CMK (cell line): ENCODE data around the gene LRRK1.

Experiments used
- DNase-seq: peaks from one replicate; pipeline ENCODE4 v3.0.0-alpha.2; 2010; ENCODE audit warnings: low read depth

Gene LRRK1

GRCh38 chr15:101058735-101059134, 139.6 kb downstream of the LRRK1 start:
- no peak for DNase-seq

- no peak for DNase-seq
Observed at GRCh38 chr15:101059381-101060341, 140.5 kb downstream of the LRRK1 start.

DNA sequence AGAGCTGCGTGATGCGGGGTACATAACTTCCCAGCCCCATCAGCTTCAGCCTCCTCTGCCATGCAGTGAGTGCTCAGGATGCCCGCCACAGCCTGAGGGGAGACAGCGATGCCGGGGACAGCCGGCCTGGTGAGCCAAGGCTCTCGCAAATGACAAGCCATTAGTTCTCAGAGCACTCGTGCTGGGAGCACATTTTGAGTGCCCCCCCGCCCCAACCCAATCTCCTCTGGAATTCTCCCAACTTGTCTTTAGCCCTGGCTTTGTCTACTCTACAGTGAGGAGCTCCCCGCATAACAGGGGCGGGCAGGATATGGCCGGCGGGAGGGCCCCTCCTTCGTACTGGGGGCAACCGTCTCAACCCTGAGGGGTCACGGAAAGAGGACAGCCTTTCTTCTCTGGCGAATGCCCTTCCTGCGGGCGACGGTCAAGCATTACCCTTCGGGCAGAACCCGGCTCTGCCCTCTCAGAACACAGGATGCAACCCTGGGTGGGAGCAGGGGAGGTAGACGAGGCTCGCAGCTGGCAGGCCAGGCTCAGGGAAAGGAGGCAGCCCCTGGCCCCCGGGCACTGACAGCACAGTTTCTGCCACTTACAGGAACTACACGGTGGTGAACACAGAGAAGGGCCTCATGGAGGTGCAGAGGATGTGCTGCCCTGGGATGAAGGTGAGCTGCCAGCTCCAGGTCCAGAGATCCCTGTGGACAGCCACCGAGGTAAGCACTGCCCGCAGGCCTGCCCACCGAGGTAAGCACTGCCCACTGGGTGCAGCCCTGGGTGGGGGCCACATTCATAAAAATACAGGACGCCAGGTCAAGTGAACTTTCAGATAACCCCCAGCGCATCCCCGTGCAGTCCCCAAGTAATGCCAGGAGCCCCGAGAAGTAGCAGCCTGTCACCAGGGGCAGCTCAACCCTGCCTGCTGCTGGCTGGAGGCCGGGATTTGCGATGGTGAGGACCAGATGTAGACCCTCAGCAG, 141.7 kb downstream of the LRRK1 start:
- no peak for DNase-seq

GRCh38 chr15:101062063-101062462, 142.9 kb downstream of the LRRK1 start:
- DNase-seq: no peak

DNA sequence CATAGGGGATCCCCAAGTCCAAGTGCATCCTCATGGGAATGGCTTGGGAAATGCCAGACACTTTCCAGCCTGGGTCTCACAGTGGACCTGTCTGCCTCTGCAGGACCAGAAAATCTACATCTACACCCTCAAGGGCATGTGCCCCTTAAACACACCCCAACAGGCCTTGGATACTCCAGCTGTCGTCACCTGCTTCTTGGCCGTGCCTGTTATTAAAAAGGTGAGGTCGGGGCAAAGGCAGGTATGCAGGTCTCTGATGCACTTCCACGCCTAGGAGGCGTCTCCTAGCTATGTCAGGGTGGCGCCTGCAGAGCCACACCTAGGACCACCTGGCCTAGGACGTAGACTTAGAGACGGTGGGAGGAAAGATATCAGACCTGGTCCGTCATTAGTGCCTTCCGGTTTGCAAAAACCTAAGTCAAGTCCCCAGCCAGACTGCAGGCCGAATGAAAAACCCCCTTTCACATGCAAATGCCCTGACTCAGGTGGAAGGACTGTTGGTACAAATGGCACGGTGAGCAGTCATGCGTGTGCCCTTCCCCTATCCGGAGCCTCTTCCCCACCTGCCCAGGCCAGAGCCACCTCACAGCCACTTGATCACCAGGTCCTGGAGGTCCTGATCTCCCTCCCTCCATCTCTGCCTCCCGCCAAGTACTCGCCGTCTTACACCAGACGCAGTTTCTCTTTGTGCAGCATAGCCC, 143.5 kb downstream of the LRRK1 start:
- DNase-seq: no peak

- DNase-seq: no peak
Observed at GRCh38 chr15:101063212-101063611, 144.1 kb downstream of the LRRK1 start.

DNA sequence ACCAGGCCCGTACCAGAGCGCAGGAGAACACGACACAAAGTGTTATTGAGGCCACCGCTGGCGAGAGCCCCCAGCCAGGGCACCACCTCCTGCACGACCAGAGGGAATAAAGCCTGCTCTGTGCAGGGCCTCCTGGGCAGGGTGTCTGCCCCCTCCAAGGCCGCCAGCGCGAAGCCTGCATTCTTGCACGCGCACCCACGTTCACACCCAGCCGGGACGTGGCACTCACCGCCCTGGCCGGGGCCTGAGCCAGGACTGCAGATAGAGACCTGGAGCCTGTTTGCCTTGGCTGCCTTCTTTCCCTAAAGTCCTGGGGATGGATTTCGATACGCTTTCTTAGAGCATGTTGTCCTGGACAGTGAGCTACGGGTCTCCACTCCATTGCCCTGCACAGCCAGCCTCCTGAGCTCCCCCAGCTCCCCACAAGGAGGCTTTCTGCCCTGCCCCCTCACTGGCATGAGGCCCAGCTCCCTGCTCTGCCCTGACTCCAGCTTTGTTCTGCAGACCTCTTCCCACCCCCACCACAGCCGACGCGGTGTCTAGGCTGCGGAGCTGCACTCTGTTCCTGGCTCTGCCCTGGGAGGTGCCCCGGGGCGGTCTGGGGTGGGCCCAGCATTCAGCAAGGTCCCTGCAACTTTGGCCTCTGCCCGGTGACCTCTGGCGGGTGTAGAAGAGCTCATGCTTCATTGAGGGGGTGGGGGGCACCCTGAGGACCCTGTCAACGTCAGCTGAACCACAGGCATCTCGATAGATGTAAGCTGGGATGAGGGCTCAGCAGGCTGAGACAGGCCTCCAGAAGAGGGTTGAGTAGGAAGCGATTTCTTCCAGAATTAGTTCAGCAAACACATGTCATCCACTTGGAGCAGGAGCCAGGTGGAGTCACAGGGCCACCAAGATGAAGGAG, 145.0 kb downstream of the LRRK1 start:
- DNase-seq: no peak

- DNase-seq: no peak
Observed at GRCh38 chr15:101064795-101065569, 145.8 kb downstream of the LRRK1 start.

GRCh38 chr15:101065570-101066221, 146.5 kb downstream of the LRRK1 start:
- no peak for DNase-seq

DNA sequence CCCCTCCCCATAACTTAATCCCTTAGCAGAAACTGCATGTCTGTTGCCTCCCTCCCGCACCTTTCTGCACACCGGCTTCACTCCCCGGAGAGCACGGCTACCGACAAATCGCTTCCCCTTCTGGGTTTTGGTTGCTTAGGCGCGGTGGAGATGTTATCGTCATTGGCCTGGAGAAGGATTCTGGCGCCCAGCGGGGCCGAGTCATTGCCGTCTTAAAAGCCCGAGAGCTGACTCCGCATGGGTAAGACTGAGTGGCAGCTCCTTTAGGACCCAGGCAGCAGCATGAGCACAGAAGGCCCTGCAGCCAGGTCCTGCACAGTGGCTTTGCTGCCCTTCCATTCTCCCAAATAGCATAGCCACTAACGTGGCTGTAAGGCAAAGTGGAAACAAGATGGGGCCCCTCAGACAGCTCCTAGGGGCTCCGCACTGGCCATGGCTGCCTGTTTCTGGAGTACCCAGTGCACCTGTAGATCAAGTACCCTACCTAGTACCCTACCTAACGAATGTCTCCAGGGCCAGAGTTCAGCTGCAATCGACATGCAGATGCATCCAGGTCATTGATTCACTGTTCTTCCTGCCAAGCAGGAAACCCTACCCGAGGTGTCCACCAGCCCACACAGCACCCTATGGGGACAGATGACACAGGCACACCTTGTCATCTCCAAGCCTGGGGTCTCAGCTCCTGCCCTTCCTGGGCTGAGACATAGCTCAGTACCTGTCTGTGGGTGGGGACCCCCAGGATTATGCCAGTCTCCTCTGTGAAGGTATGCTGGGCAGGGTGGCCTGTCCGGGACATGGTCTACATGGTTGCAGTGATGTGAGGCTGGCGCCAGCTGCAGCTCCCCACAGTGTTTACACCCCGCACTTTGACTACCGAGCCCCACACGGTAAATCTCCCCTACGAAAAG, 147.6 kb downstream of the LRRK1 start:
- DNase-seq: no peak

- DNase-seq: no peak
Observed at GRCh38 chr15:101067660-101068522, 148.7 kb downstream of the LRRK1 start.

- no peak for DNase-seq
Observed at GRCh38 chr15:101068523-101068960, 149.4 kb downstream of the LRRK1 start.

DNA sequence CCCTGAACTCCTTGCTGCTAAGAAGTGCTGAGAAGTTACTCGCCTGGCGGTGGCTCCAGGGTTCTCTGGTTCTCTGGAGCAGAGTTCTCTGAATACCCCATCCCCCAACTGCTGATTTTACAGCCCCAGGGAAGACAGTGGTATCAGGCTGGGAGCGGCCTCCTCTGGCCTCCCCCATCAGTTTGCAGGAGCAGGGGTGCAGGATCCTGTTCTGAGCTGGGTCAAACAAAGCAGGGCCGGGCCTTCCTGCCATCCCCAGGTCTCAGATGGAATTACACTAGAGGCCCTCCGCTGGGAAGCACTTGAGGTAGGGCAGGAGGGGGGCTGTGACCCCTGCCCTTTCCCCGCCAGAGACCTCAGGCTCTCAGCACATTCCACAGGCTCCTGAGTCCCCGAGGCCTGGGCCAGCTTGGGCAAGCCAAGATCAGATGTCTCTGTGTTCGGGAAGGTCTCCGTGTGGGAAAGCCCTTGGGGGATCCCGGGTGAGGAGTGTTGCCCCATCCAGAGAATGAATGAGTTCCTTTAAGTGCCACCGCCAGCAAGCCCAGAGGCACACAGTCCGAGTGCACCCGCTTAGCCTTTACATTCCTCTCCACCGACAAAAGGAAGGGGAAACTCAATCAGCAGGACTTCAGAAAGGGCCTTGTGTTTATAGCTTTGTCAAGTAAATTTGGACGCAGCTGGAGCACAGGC, 149.9 kb downstream of the LRRK1 start:
- no peak for DNase-seq

DNA sequence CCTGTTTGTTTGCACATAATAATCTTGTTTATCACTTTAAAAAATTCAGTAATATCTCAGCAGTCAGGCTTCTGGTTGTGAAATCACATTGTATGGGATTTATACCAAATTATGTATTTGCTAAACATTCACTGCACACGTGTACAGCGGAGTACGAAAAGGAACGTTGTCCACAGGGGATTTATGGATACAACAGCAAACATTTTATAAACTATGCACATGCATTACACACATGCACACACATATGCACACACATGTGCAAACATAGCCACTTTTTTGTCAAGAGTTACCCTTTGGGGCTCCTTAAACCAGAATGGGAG, 150.5 kb downstream of the LRRK1 start:
- no peak for DNase-seq

DNA sequence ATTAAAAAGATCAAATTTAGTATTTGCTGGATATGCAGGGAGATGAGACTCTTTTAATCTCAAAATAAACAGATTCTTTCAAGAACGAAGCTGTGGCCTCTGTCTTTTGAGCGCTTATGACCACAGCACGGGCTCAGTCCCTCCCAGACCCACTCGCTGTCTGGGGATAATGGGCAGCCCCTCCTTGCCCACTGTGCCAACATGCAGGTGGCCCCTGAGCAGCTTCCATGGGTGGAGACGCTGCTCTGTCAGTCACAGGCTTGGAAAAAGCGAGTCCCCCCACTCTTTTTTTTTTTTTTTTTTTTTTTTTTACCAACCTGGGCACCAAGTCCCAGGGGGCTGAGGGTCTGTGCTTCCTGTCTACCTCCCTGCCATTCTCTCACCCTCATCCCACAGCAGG, 150.9 kb downstream of the LRRK1 start:
- no peak for DNase-seq

DNA sequence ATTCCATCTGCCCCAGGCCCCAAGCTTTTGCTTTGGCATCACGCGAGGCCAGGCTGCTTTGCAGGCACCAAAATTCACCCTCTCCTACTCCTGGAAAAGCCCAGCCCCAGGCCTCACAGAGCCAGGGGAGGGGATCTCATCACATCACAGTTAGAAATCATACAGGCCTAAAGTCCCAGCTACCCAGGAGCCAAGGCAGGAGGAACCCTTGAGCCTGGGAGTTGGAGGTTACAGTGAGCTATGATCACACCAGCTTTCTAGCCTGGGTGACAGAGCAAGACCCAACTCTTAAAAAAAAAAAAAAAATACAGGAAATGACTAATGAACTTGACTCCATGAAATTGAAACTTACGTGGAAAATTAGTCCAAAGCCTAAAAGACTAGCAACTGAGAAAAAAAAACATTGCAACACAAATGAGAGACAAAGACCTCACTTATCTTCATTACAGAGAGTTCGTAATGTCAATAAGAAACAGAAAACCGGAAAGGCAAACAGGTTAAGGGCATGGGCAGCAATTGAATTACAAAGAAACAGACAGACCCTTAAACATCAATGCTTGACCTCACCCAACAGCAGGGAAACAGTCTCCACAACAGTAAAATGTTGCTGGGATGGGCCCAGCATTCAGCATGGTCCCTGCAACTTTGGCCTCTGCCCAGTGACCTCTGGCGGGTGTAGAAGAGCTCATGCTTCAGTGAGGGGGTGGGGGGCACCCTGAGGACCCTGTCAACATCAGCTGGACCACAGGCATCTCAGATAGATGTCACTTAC, 151.5 kb downstream of the LRRK1 start:
- no peak for DNase-seq
